Lower lobe of right lung (tissue), 2 donors: ENCODE data around the gene FSTL4. TPM values are rescaled to one million over a fixed set of nuclear protein-coding genes. Genes with fewer than 3 reads are reported as not detected.
A peak's percentile ranks its signal among the peaks of the same experiment; 100 is the strongest.

ENCODE experiments used
- ATAC-seq, 2 donors: fragments of 200-7000 bp; cut with Tn5 transposase; one replicate each; pipeline ENCODE4 v1.9.1; 2020 to 2022; ENCODE audit warnings: mild to moderate bottlenecking in 2 of 2, moderate library complexity in 2 of 2
- DNase-seq: peaks from one replicate; pipeline ENCODE4 v3.0.0-alpha.2; 2020
- H3K27ac ChIP-seq: fragments of 200-600 bp; one replicate; pipeline ENCODE4 v1.8.0; 2022
- H3K27me3 ChIP-seq: fragments of 200-600 bp; one replicate; pipeline ENCODE4 v1.8.0; 2022; ENCODE audit warnings: low read depth
- H3K36me3 ChIP-seq: fragments of 200-600 bp; one replicate; pipeline ENCODE4 v1.8.0; 2022; ENCODE audit warnings: mild to moderate bottlenecking
- H3K4me1 ChIP-seq: fragments of 200-600 bp; one replicate; pipeline ENCODE4 v1.8.0; 2022
- H3K4me3 ChIP-seq: fragments of 200-600 bp; one replicate; pipeline ENCODE4 v1.8.0; 2022; ENCODE audit warnings: mild to moderate bottlenecking
- H3K9me3 ChIP-seq: fragments of 200-600 bp; one replicate; pipeline ENCODE4 v1.8.0; 2022
- intact Hi-C: fragments of 100-400 bp; cut with DNase I; formaldehyde crosslinking; loops from one replicate; pipeline ENCODE4 v1.11.0; 2022
- total RNA-seq: library from RNA; stranded (reverse); fragmentation: NEBNext Ultra II Directional; extraction: Animal tissue kit (Norgen Biotek cat#: 25700); gene quantifications from one replicate; pipeline ENCODE4 v1.2.1, GENCODE V29; 2021
- TF ChIP-seq, protein P1 (sequence below): fragments of 200-600 bp; IDR thresholded peaks from one replicate; pipeline ENCODE4 v1.8.0; 2022; ENCODE audit warnings: antibody characterized with exemption, mild to moderate bottlenecking
- donor health status: DM: no; HTN: yes; CAD: no; lungs with severe emphysema.

The FSTL4 gene
- total RNA-seq, 1 donor from 2014 or later, result 1.9 TPM

DNA sequence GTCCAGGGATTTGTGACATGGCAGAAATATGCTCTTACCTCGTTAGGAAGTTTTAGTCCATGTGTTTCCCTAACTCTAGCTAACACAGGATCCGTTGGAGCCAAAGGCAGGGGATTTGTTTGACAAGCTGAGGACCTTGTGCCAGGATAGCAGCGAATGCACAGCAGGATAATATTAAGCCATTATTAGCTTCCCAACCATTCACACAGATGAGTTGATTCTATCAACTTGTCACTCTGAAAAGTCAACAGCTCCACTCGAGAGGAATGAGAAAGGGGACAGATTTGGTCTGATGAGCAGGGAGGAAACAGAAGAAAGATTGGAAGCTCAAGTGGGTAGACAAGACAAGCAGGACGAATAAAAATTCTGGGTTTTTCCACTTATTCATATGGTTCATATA, 106.2 kb downstream of the FSTL4 start:
- Histone ChIP-seq H3K4me3 (no peak overlapping the region), H3K4me1 (peaks cover 14% of the 10 kb centered on the region), H3K36me3 (no peaks in the 10 kb centered on the region), H3K27me3 (no peaks in the 10 kb centered on the region), H3K27ac (no peak overlapping the region), H3K9me3 (no peaks in the 10 kb centered on the region)
- TF ChIP-seq, protein P1, sequence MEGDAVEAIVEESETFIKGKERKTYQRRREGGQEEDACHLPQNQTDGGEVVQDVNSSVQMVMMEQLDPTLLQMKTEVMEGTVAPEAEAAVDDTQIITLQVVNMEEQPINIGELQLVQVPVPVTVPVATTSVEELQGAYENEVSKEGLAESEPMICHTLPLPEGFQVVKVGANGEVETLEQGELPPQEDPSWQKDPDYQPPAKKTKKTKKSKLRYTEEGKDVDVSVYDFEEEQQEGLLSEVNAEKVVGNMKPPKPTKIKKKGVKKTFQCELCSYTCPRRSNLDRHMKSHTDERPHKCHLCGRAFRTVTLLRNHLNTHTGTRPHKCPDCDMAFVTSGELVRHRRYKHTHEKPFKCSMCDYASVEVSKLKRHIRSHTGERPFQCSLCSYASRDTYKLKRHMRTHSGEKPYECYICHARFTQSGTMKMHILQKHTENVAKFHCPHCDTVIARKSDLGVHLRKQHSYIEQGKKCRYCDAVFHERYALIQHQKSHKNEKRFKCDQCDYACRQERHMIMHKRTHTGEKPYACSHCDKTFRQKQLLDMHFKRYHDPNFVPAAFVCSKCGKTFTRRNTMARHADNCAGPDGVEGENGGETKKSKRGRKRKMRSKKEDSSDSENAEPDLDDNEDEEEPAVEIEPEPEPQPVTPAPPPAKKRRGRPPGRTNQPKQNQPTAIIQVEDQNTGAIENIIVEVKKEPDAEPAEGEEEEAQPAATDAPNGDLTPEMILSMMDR, result no peak
- intact Hi-C loops, result no loop called here
- DNase-seq (no peak), ATAC-seq (no peak)

DNA sequence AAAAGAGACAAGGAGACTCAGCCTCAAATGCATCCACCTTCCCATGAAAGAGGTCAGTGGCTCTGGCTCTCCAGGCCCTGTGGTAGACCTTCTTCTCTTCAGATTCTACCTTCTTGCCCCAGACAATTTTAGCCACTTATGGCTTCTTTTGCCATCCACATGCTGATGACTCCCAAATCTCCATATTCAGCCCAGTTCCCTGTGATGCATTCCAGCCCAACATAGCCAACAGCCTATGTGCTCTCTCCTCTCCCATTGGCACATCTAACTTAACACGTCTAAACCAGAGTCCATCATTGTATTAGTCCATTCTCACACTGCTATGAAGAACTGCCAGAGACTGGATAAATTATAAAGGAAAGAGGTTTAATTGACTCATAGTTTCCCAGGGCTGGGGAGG, 108.8 kb downstream of the FSTL4 start:
- Histone ChIP-seq H3K4me1 (no peaks in the 10 kb centered on the region), H3K27me3 (no peaks in the 10 kb centered on the region), H3K9me3 (no peaks in the 10 kb centered on the region), H3K4me3 (no peak overlapping the region), H3K27ac (no peak overlapping the region), H3K36me3 (no peaks in the 10 kb centered on the region)
- TF ChIP-seq, protein P1, result no peak
- no peak for DNase-seq
- no peak for ATAC-seq
- intact Hi-C loops, result no loop called here

DNA sequence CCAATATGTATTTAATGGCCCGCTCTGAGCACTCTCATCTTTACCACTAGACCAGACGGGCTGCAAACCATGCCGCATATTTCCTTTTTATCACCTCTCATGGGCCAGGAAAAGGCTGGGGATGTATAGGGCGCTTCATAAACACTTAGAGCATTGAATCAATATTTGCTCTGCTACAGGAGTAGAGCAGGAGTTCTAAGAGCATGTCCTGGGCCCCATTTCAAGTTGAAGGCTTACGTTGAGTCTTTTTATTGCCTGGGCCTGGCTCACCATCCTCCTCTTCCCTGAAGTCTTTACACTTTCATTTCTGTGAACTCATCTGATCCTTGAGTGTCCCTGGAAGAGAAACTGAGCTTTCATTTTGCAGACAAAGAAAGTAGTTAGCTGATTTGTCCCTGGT, 112.4 kb downstream of the FSTL4 start:
- Histone ChIP-seq H3K27me3 (no peaks in the 10 kb centered on the region), H3K36me3 (no peaks in the 10 kb centered on the region), H3K4me1 (no peaks in the 10 kb centered on the region), H3K27ac (no peak overlapping the region), H3K4me3 (no peak overlapping the region), H3K9me3 (no peaks in the 10 kb centered on the region)
- no peak for DNase-seq
- TF ChIP-seq, protein P1, result no peak
- ATAC-seq, result peak; percentile 75 to 89
- intact Hi-C loops, result no loop called here

DNA sequence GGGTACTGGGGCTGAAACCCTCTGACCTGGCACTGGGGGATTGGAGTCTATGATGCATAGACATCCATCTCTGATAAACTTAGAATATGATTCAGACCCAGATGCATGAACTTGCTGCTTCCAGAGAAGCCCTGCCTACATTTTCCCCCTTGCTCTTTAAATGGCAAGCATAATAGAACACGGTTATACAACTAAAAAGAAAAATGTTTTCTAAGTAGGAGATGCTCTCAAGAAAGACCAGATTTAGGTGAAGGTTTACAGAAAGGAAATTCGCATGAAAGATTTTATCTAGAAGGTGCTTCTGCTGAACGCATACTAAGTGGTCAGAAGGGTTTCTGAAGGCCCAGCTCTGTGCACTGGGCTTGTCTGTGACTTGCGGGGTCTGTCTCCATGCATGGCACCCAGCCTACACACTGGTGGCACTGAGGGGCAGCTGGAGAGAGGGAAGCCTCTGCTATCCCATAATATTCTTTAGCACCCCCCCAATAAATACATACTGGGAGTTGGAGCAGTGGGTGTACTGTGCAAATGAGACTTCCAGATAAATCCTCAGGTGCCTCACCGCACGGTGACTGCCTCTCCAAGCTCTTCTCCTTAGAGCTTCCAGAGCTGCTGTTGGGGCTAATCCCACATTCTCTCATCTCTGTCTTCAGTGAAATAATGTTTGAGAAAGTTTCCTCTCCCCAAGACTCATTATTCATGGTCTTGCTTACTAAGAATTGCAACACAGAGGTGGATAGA, 114.6 kb downstream of the FSTL4 start:
- intact Hi-C loops, result no loop called here
- no peak for ATAC-seq

DNA sequence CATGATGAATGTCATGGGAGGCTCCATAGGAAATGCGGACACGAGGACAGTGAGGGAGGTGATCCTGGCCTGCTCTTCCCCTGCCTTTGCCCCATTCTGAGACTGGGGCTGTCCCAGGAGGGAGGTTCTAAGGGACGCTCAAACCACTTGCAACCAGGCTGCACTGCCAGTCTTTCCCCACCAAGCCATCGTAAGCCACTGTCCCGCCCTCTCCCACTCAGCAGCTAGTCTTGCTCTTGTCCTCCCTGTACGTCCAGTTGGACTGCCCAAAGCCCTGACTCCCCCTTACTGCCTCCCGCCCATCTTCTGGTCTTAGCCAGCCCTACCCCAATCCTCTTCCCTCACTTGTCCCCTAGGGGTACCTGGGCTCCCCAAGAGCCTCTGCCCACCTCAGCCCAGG, 115.7 kb downstream of the FSTL4 start:
- Histone ChIP-seq H3K4me1 (no peaks in the 10 kb centered on the region), H3K9me3 (no peaks in the 10 kb centered on the region), H3K27me3 (no peaks in the 10 kb centered on the region), H3K4me3 (no peak overlapping the region), H3K27ac (no peak overlapping the region), H3K36me3 (no peaks in the 10 kb centered on the region)
- TF ChIP-seq, protein P1, result no peak
- ATAC-seq (peak in 1 of 2 donors; percentile 17), DNase-seq (no peak)
- intact Hi-C loops, result no loop called here

More for the DNA sequence above, 114.6 kb downstream of the FSTL4 start:
- TF ChIP-seq, protein P1, result no peak
- no peak for DNase-seq
- H3K27me3 ChIP-seq, result no peaks in the 10 kb centered on the region
- H3K4me3 ChIP-seq, result no peak overlapping the region
- H3K9me3 ChIP-seq, result no peaks in the 10 kb centered on the region
- no peaks in the 10 kb centered on the region for H3K36me3 ChIP-seq
- no peaks in the 10 kb centered on the region for H3K4me1 ChIP-seq
- no peak overlapping the region for H3K27ac ChIP-seq
